ENCODE results near the gene PRRC2B. TPM values are rescaled to one million over a fixed set of nuclear protein-coding genes. Genes with fewer than 3 reads are reported as not detected.

The PRRC2B gene
- total and polyA plus RNA-seq, 2 experiments from 2014 or later: 30.9 to 53.7 TPM

DNA sequence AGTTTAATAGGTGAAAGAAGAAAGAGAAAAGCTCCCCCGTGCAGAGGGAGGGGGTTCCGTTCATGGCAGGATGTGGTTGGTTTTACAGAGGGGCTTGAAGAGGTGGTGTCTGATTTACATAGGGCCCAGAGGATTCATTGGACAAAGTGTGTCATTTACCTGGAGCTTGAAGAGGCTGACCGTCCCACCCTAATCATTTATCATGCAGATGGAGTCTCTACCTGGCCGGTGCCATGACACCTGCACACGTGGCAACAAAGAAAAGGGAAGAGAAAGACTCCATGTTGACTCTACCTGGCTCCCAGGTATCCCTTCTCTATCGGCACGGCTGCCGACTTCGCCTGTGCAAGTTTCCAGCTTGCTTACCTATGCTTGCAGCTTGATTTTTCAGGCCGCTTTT is 35.3 kb upstream of the PRRC2B start:
- H3F3A ChIP-seq (ENCODE audit: insufficient read depth): no peaks in the 10 kb centered on the region
- no peaks in the 10 kb centered on the region for H3K79me2 ChIP-seq (ENCODE audit: insufficient read depth)
- no peak overlapping the region for H2AFZ ChIP-seq
- in situ Hi-C loops (cut with MboI): loop anchor here (25.0 kb wide), 1 partner anchor 379 kb away; the partner anchor contains the start of gene RAPGEF1
- H4K20me1 ChIP-seq (ENCODE audit: insufficient read depth): no peaks in the 10 kb centered on the region
- no peaks in the 10 kb centered on the region for H3K9me3 ChIP-seq (ENCODE audit: low read depth)
- H3K4me2 ChIP-seq (ENCODE audit: unreplicated experiment): no peak overlapping the region
- no peak overlapping the region for H3K4me3 ChIP-seq
- H3K9me2 ChIP-seq (ENCODE audit: insufficient read depth): no peaks in the 10 kb centered on the region
- H3K36me3 ChIP-seq (ENCODE audit: low read depth): no peaks in the 10 kb centered on the region
- no peak for TF ChIP-seq EZH2phosphoT487 (IDR thresholded peaks at IDR 0.05; ENCODE audit: insufficient read depth, low read depth)
- TF ChIP-seq EZH2 (IDR thresholded peaks at IDR 0.05; ENCODE audit: insufficient read depth, poor library complexity, severe bottlenecking): no peak
- 79 to 80% methylated on average over 10 of the region's 10 CpGs for WGBS, 2 experiments (ENCODE audit: low coverage in 1 of 2, low lambda C conversion rate in 2 of 2, missing lambda C conversion rate in 2 of 2)
- H3K27ac ChIP-seq: no peak overlapping the region
- no peak overlapping the region for H3K9ac ChIP-seq
- no peak for DNase-seq
- no peaks in the 10 kb centered on the region; the same call in 1 of the 2 replicates for H3K4me1 ChIP-seq (ENCODE audit: insufficient read depth)
- no peaks in the 10 kb centered on the region for H3K27me3 ChIP-seq (replicated peaks; ENCODE audit: insufficient read depth)

DNA sequence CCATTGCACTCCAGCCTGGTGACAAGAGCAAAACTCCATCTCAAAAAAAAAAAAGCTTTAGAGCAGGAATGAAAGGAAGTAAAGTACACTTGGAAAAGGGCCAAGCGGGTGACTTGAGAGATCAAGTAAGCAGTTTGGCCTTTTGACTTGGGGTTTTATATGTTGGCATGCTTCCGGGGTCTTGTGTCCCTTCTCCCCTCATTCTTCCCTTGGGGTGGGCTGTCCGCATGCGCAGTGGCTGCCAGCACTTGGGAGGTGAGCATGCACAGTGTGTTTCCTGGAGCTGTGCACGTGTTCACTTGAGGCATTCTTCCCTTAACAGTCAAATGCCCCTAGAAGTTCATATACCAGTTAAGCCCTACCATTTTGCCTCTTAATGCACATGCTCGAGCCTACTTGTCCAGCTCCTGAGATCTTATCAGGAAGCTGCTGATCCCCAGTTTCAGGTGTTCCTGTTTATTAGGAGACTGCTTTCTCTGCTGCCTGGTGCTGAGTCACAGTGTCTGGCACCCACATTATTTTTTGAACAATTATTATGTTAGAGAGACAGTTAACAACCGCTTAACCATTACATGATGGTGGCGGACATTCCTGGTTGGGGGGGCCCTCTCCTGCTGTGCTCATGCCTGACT is 32.6 kb upstream of the PRRC2B start:
- no peak overlapping the region for H3K4me2 ChIP-seq (ENCODE audit: unreplicated experiment)
- no peaks in the 10 kb centered on the region for H3F3A ChIP-seq (ENCODE audit: insufficient read depth)
- in situ Hi-C loops (cut with MboI): loop anchor here (25.0 kb wide), 1 partner anchor 376 kb away; the partner anchor contains the start of gene RAPGEF1
- no peaks in the 10 kb centered on the region for H3K9me2 ChIP-seq (ENCODE audit: insufficient read depth)
- H3K4me3 ChIP-seq: no peak overlapping the region
- no peak overlapping the region for H3K9ac ChIP-seq
- no peaks in the 10 kb centered on the region for H4K20me1 ChIP-seq (ENCODE audit: insufficient read depth)
- no peaks in the 10 kb centered on the region for H3K79me2 ChIP-seq (ENCODE audit: insufficient read depth)
- DNase-seq: no peak
- no peaks in the 10 kb centered on the region for H3K36me3 ChIP-seq (ENCODE audit: low read depth)
- 84 to 86% methylated on average over 8 of the region's 8 CpGs for WGBS, 2 experiments (ENCODE audit: low coverage in 1 of 2, low lambda C conversion rate in 2 of 2, missing lambda C conversion rate in 2 of 2)
- no peaks in the 10 kb centered on the region for H3K27me3 ChIP-seq (replicated peaks; ENCODE audit: insufficient read depth)
- TF ChIP-seq EZH2phosphoT487 (IDR thresholded peaks at IDR 0.05; ENCODE audit: insufficient read depth, low read depth): no peak
- no peak for TF ChIP-seq EZH2 (IDR thresholded peaks at IDR 0.05; ENCODE audit: insufficient read depth, poor library complexity, severe bottlenecking)
- no peaks in the 10 kb centered on the region for H3K9me3 ChIP-seq (ENCODE audit: low read depth)
- no peak overlapping the region for H3K27ac ChIP-seq
- no peak overlapping the region for H2AFZ ChIP-seq
- no peaks in the 10 kb centered on the region; the same call in 1 of the 2 replicates for H3K4me1 ChIP-seq (ENCODE audit: insufficient read depth)

- 86 to 92% methylated on average over 1 of the region's 1 CpG for WGBS, 2 experiments (ENCODE audit: low coverage in 1 of 2, low lambda C conversion rate in 2 of 2, missing lambda C conversion rate in 2 of 2)
- in situ Hi-C loops (cut with MboI): loop anchor here (25.0 kb wide), 1 partner anchor 372 kb away; the partner anchor contains the start of gene RAPGEF1
These were observed 28.3 kb upstream of the PRRC2B start for GRCh38 chr9:131365546-131365945.

GRCh38 chr9:131366761-131367401 is 27.0 kb upstream of the PRRC2B start:
- Histone ChIP-seq H4K20me1 (ENCODE audit: insufficient read depth) (no peaks in the 10 kb centered on the region), H3K9me3 (ENCODE audit: low read depth) (no peaks in the 10 kb centered on the region), H3F3A (ENCODE audit: insufficient read depth) (no peaks in the 10 kb centered on the region), H3K27me3 (replicated peaks; ENCODE audit: insufficient read depth) (no peaks in the 10 kb centered on the region), H2AFZ (peak overlapping the region; percentile 22), H3K36me3 (ENCODE audit: low read depth) (no peaks in the 10 kb centered on the region), H3K79me2 (ENCODE audit: insufficient read depth) (no peaks in the 10 kb centered on the region), H3K9me2 (ENCODE audit: insufficient read depth) (no peaks in the 10 kb centered on the region), H3K27ac (no peak overlapping the region), H3K4me3 (no peak overlapping the region), H3K4me2 (ENCODE audit: unreplicated experiment) (no peak overlapping the region), H3K9ac (no peak overlapping the region), H3K4me1 (ENCODE audit: insufficient read depth) (no peaks in the 10 kb centered on the region)
- TF ChIP-seq EZH2phosphoT487 (IDR thresholded peaks at IDR 0.05; ENCODE audit: insufficient read depth, low read depth) (no peak), EZH2 (IDR thresholded peaks at IDR 0.05; ENCODE audit: insufficient read depth, poor library complexity, severe bottlenecking) (no peak)
- in situ Hi-C loops (cut with MboI): loop anchor here (25.0 kb wide), 1 partner anchor 370 kb away; the partner anchor contains the start of gene RAPGEF1
- peak; percentile 55 for DNase-seq
- whole genome bisulfite sequencing, 2 experiments (ENCODE audit: low coverage in 1 of 2, low lambda C conversion rate in 2 of 2, missing lambda C conversion rate in 2 of 2): 20 to 21% methylated on average over 6 of the region's 6 CpGs

More at GRCh38 chr9:131365546-131365945, 28.3 kb upstream of the PRRC2B start:
- TF ChIP-seq EZH2 (IDR thresholded peaks at IDR 0.05; ENCODE audit: insufficient read depth, poor library complexity, severe bottlenecking): no peak
- TF ChIP-seq EZH2phosphoT487 (IDR thresholded peaks at IDR 0.05; ENCODE audit: insufficient read depth, low read depth): no peak
- H3K79me2 ChIP-seq (ENCODE audit: insufficient read depth): no peaks in the 10 kb centered on the region
- H3K36me3 ChIP-seq (ENCODE audit: low read depth): no peaks in the 10 kb centered on the region
- DNase-seq: no peak
- no peaks in the 10 kb centered on the region for H3K9me3 ChIP-seq (ENCODE audit: low read depth)
- no peak overlapping the region for H2AFZ ChIP-seq
- no peak overlapping the region for H3K9ac ChIP-seq
- no peaks in the 10 kb centered on the region for H3F3A ChIP-seq (ENCODE audit: insufficient read depth)
- no peak overlapping the region for H3K4me2 ChIP-seq (ENCODE audit: unreplicated experiment)
- no peaks in the 10 kb centered on the region for H3K27me3 ChIP-seq (replicated peaks; ENCODE audit: insufficient read depth)
- H3K4me3 ChIP-seq: no peak overlapping the region
- no peaks in the 10 kb centered on the region for H3K4me1 ChIP-seq (ENCODE audit: insufficient read depth)
- no peak overlapping the region for H3K27ac ChIP-seq
- no peaks in the 10 kb centered on the region for H3K9me2 ChIP-seq (ENCODE audit: insufficient read depth)
- no peaks in the 10 kb centered on the region for H4K20me1 ChIP-seq (ENCODE audit: insufficient read depth)
